GM19351 (cell line): ENCODE measurements around the gene FAM236C.
"Not testable (repeated sequence)": the region's sequence is repeated elsewhere in the genome, so short reads cannot be mapped to it uniquely, and the experiment has no call there.

Experiments used
- ATAC-seq: cut with Tn5 transposase; IDR thresholded peaks from one replicate; pipeline ENCODE4 v1.9.1; 2021; ENCODE audit warnings: mild to moderate bottlenecking, moderate library complexity; ENCODE audit not compliant: unreplicated experiment

FAM236C gene

DNA sequence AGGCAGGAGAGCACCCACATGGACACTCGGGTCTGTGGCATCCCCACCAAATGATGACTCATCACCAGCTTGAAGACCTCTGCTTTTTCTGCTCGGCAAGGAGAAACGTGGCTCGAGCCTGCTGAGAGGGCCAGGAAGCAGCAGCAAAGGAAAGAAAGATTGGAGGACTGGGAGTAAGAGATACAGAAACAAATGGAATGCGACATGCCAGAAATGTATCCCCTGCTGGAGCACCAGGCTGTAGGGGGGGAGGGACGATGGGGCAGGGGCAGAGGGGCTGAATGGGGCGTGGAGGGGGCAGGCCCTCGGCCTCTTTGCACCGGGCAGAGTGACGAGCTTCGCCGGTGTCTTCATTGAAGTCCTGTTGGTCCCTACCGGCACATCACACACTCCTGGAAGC lies at the start of gene FAM236C:
FAM236C (plus strand) TSS at position 301 of the 400 bp plus-strand sequence. CDS start 100 bp downstream, outside the sequence.
- not testable (repeated sequence) for ATAC-seq

DNA sequence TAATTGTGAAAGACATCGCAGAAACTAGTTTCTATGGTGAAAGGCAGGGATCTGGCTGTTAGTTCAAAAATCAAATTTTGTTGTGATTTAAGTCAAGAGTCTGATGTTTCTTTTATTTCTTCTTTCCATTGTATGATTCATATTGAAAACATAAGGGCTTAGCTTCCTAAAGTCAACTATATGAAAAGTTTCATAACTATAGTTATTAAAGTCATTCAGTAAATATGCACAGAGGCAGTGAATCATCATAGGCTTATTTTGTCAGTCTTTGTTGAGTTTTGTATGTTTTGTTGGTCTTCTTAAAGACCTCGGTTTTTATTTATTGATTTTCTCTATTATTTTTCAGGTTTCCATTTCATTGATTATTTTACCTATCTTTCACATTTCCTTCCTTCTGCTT lies 29.5 kb upstream of the FAM236C start:
- not testable (repeated sequence) for ATAC-seq

DNA sequence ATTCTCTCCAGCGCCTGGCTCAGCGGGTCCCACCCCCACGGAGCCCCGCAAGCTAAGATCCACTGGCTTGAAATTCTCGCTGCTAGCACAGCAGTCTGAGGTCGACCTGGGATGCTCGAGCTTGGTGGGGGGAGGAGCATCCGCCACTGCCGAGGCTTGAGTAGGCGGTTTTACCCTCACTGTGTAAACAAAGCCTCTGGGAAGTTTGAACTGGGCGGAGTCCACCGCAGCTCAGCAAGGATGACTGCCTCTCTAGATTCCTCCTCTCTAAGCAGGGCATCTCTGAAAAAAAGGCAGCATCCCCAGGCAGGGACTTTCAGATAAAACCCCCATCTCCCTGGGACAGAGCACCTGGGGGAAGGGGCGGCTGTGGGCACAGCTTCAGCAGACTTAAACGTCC lies 22.7 kb upstream of the FAM236C start:
- not testable (repeated sequence) for ATAC-seq

- not testable (repeated sequence) for ATAC-seq
These were observed 3.7 kb downstream of the FAM236C start for GRCh38 chrX:72916096-72916495.

GRCh38 chrX:72932283-72932682 lies 19.9 kb downstream of the FAM236C start:
- not testable (repeated sequence) for ATAC-seq

GRCh38 chrX:72936455-72936854 lies 24.0 kb downstream of the FAM236C start:
- ATAC-seq, result not testable (repeated sequence)

- not testable (repeated sequence) for ATAC-seq
These were observed 24.6 kb downstream of the FAM236C start for GRCh38 chrX:72936882-72937455.

DNA sequence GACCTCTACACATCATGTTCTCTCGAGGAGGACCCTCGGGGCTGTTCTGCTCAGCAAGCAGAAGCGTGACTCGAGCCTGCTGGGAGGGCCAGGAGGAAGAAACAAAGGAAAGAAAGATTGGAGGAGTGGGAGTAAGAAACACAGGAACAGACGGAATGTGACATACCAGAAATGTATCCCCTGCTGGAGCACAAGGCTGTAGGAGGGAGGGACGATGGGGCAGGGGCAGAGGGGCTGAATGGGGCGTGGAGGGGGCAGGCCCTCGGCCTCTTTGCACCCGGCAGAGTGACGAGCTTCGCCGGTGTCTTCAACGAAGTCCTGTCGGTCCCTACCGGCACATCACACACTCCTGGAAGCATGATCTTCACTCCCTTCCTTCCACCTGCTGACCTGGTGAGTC lies 25.5 kb downstream of the FAM236C start, which contains the start of gene FAM236A:
FAM236A (plus strand) TSS at position 301 of the 400 bp plus-strand sequence; CDS start at position 358, 57 bp downstream.
- not testable (repeated sequence) for ATAC-seq

DNA sequence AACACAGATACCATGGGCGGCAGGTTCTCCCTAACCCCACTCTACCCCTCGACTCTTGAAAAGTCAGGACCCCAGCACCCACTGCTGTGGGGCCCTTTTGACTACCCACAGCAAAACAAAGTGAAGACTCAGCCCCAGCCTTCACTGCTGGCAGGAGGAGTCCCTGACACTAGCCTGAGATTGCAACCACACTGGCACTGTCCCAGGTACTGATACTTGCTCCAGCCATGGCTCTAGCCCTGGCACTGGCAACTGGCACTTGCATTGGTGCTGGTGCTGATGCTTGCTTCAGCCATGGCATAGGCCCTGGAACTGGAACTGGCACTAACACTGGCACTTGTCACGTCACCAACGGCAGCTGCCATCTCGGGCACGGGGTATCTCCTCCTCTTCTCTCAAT lies 29.9 kb downstream of the FAM236C start:
- ATAC-seq, result not testable (repeated sequence)

DNA sequence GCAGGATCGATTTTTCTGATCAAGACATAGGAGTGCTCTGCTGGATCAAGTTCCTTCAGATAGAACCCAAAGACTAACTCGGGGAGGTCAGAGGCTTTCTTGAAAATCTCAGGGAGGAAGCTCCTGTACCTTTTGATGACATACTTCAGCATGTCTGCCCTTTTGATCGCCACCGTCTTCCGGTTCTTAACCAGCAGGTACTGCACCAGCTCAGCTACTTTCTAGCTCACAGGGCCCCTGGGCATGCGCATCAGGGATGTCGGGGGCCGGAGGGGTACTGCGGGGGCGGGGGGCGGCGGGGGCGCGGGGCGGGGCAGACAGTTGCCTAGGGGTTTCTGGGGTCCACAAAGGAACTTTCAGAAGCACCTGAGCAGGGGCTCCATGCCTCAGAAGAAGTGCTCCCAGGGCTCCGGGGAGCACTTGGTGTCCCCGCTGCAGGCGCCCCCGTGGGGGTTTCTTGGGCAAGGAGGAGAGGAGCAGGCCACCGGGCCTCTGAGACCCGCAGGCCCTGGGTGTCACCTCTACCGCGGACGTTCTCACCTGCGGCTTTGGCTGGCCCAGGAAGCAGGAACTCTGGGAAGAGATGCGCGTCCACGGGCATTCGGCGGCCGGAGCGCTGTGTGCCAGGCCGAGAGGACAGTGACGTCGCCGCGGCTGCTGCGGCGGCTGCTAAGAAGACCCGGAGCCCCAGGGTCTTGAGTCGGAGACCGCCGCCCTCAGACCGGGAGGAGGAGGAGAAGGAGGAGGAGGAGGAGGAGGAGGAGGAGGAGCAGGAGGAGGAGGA lies 30.8 kb downstream of the FAM236C start:
- peak; percentile 76 for ATAC-seq

GRCh38 chrX:72943819-72944169 lies 31.4 kb downstream of the FAM236C start, which contains the start of gene DMRTC1:
Gene DMRTC1, minus strand, starts transcription at chrX:72943837. Its CDS starts 68,143 bp downstream, at chrX:72875694.
- peak; percentile 81 for ATAC-seq

GRCh38 chrX:72959971-72960370 lies 47.6 kb downstream of the FAM236C start:
- ATAC-seq, result not testable (repeated sequence)
